NCI-H524 treated with DMSO at 0.1 percent for 48 hours (cell line): Measurements from ENCODE around the gene IDI2.
"Not testable (repeated sequence)": the region's sequence is repeated elsewhere in the genome, so short reads cannot be mapped to it uniquely, and the experiment has no call there.

Experiments
- DNase-seq: peaks from one replicate; lab custom pipeline; 2025; lab: John Stamatoyannopoulos, UW

The IDI2 gene

DNA sequence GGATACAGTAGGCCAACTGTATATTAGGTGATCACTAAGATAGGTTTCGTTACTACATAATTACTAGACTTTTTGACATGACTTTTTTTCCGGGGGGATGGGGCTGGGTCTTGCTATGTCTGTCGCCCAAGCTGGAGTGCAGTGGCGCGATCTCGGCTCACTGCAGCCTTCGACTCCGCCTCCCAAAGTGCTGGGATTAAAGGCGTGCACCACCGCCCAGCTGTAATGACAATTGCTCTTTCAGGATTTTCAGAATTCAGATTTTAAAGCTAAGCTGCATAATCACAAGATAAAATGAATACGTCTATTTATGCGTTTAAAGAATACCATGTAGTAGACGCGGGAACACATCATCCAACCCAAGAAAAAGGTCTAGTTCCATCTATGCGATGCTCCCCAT is 22.3 kb upstream of the IDI2 start:
- no peak for DNase-seq

DNA sequence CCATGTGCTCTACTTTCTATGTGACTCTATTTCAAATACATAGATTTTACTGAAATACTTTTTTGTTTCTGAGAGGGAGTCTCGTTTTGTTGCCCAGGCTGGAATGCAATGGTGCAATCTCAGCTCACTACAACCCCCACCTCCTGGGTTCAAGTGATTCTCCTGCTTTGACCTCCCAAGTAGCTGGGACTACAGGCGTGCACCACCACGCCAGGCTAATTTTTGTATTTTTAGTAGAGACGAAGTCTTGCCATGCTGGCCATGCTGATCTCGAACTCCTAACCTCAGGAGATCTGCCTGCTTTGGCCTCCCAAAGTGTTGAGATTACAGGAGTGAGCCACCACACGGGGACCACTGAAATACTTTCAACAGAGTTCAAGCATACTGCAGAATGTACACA is 19.8 kb upstream of the IDI2 start:
- DNase-seq: no peak

DNA sequence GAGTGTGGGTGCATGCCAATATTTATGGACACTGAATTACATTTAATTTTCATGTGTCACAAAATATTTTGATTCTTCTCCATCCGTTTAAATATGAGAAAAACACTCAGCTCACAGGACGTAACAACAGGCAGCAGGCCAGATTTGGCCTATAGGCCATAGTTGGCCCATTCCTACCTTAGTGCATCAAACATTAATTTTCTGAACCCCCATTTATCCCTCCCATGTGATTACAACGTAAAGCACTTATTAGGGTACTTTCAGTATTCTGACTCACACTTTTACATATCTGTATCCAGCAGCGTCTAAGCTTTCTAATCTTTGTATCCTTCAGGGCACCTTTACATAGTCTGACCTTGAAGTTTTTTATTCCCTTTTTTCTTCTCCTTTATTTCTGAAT is 19.3 kb upstream of the IDI2 start:
- DNase-seq: no peak

DNA sequence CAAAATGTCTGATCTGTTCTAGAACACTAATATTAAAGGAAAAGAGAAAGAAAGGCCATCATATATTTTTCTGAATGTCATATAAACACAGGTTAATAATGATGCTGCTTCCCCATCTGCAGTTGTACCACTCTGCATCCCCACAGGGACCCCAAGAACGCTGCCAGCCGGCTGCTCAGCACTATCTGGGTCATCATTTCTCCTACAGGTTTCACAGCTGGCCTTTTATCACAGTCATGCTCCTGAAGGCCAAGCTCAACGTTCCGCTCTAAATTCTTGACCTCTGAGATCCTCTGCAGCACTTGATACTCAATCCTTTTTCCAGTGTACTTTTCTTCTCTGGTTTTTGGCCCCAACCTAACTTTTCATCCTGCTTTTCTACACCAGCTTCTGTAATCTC is 18.5 kb upstream of the IDI2 start:
- no peak for DNase-seq

DNA sequence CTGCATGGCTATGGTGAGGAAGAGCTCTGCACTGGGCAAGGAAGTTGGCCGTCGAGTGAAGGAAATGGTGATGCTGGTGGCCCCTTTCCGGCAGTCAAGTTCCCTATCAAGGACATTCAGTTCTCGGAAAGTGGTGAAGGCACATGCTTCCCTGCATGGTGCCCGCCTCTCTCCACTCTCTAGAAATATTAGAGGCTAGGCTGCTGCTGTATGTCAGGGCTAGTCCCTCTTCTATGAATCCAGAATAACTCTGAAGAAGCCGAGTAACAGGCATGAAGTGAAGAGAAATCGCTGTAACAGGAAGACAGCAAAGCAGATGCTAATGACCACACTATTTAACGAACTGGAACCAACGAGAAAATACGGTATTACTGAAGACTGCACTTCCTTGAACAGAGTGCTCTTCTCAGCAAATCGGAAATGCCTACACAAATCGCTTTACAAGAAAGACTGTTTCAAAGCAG is 17.9 kb upstream of the IDI2 start:
- no peak for DNase-seq

DNA sequence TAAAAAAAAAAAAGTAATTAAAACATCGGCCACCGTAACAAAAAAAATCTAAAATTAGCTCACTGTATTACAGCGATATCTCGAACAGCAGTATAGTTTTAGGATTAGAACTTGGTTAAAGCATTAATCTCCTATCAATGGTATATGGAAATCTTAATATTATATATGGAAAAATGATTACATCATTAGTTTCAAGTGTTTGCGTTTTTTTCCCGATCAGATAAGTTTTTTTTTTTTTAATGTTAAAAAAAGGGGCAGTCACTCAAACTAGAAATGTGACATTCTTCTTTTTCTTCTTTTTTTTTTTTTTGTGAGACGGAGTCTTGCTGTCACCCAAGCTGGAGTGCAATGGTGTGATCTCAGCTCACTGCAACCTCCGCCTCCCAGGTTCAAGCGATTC is 15.9 kb upstream of the IDI2 start:
- DNase-seq: no peak

DNA sequence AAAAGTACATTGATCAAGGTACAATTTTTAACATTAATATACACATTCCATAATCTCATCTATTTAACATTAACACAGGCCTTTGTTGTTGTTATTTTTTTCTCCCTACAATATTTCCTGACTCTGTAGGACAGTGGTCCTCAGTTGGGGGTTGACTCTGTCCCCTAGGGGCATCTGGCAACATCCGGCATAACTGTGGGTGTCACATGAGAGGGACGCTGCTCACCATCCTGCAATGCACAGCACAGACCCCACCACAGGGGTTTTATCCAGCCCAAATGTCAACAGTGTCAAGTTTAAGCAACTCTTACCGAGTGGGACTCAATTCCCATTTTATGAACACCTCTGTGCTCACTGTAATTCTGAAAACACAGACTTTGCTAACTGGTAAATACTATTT is 14.5 kb upstream of the IDI2 start:
- no peak for DNase-seq

DNA sequence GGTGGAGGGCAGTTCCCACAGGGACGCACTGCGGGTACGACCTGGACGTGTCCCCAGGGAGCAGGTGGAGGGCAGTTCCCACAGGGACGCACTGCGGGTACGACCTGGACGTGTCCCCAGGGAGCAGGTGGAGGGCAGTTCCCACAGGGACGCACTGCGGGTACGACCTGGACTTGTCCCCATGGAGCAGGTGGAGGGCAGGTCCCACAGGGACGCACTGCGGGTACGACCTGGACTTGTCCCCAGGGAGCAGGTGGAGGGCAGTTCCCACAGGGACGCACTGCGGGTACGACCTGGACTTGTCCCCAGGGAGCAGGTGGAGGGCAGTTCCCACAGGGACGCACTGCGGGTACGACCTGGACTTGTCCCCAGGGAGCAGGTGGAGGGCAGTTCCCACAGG is 13.1 kb upstream of the IDI2 start:
- DNase-seq: not testable (repeated sequence)

DNA sequence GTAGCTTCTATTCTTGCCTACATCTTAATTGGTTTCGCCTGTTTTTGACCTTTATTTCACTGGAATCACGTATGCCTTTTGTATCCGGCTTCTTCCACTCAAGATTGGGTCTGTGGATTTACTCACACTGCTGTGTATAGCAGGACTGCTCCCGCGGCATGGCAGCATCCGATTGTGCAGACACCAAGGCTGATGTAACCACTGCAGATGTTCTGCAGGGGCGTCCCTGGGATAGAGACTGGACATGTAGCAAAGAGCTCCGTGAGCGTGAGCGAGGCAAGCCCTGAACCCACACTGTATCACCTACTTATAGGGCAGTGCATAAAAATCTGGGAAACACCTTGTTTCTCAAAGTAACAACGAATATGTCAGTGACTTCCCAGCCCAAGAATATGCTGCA is 11.4 kb upstream of the IDI2 start:
- no peak for DNase-seq

DNA sequence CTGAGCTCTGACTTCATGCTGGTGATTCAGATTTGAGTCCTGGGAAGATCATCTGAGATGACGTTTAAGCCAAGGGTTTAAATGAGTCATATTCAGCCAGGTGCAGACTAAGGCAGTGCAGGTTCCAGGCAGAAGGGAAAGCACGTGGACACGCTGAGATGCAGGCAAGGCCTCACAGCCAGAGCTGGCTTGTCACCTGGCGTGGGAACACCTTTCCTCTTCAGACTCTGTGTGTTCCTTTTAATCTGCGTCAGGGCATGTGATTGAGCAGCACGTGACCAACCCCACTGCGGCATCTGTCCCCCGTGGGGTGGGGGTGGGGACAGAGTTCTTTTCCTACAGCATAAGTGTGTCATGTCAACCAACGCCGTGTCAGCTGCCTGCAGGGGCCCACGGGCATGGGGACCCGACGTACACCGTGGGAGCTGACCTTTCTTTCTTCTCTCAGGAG is 10.7 kb upstream of the IDI2 start:
- DNase-seq: no peak

DNA sequence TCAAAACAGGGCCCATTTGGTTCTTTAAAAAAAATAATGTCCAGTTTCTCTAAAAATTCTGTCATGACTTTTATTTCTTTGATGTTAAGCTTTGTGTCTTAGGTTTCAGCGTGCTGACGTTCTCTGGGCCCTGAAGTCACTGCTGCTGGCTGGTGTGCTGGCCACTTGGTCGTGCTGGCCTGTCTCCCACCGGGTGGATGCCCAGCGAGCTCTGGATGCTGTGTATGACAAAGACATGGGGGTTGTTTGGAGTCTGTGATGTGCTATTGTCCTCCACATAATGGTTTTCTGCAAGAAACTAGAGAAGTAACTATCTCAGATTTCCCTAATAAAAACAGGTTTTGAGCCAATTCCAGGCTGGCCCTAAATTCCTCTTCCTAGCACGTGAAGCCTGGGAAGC is 9.5 kb upstream of the IDI2 start:
- no peak for DNase-seq

DNA sequence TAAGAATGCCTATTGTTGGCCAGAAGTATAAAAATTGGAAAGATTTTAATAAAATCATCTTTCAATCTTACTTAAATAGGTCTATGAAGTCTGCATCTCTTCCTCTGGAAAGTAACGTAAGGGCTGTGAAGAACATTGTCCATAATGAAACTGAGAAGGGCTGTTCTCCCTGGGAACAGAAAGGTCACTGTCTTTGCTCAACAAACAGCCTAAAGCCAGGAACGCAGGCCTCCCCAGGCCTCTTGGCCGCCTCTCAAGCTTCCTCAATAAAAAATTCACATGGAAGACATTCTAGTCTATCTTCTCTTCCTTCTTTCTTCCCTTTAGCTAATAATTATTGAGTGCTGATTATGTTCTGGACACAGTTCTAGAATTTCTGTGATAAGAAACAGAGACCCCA is 9.1 kb upstream of the IDI2 start:
- no peak for DNase-seq

DNA sequence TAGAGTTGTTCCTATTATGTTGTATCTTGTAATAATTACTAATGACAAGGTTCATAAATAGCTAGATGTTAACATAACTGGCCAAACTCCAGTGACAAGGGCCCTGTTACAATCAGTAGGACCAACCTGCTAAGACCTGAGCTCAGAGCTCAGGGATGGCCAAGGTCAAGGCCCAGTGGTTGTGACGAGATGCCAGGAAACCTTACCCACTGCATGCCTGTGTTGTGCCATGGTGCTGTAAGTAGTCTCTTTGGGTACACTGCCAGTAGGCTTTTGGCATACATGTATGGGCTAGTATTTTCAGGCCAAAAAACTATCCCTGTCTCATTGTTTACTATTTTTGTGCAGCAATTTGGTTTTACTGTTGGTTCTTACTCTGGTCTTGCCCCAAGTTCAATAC is 7.9 kb upstream of the IDI2 start:
- no peak for DNase-seq

DNA sequence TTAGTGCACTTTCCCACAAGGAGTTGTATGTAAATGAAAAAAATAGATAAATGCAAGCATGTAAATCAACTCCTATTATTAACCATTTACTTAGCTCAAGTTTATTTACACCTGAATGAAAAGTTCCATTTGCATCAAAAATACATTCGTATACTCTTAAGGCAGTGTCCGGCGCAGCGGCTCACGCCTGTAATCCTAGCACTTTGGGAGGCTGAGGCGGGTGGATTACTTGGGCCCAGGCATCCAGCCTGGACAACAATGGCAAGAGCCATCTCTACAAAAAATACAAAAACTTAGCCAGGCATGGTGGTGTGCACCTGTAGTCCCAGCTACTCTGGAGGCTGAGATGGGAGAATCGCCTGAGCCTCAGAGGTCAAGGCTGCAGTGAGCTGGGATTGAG is 4.2 kb upstream of the IDI2 start:
- no peak for DNase-seq

DNA sequence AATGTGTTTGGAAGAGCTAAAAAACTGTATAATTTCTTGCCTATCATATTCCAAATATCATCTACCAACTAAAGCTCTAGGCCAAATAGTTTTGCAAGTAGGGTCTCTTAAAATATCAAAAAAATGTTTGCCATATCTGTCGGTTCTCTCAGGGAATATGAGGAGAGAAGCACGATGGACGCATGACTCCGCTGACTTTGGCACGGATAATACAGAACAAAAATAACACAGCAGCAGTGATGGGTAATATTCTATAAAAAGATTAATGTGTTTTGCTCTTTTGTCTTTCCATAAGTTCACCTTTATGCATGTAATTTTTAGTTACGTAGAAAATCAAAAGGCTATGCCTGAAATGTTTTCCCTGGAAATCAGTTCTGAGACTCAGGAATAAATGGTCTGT is 919 bp upstream of the IDI2 start:
- no peak for DNase-seq

DNA sequence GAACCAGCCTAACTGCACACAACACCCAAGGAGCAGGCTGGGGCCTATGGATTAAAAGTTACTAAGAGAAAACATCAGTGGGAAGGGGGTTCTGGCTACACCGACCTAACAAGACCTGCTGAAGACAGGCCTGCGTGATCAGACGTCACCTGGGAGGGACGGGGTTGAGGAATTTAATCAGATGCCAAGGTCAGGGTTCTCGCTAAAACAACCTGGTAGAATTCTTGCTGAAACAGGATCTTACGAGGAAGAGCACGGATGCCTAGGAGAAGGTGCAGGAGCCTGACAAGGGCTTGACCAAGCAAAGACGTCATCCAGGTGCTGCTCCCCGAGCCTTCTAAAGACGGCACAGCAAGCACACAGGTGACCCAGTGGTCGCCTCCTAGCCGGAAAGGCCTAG is 1.6 kb downstream of the IDI2 start:
- DNase-seq: no peak

DNA sequence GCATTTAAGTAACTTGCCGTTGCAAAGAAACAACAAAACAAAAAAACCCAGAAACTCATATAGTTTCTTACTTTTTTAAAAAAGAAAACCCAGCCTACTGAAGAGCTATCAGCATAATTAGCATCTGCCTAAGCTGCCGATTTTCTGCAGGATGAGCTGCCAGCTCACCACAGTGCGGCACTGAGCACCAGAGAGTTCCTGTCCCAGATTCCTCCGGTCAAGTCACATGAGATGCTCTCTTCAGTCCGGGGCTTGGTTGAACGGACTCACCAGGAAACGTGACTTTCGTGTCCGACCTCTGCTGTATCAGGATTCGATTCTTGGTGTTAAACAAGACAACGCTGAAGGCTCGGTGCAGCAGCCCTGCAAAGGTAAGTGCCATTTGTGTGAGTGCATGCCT is 3.2 kb downstream of the IDI2 start:
- DNase-seq: no peak

DNA sequence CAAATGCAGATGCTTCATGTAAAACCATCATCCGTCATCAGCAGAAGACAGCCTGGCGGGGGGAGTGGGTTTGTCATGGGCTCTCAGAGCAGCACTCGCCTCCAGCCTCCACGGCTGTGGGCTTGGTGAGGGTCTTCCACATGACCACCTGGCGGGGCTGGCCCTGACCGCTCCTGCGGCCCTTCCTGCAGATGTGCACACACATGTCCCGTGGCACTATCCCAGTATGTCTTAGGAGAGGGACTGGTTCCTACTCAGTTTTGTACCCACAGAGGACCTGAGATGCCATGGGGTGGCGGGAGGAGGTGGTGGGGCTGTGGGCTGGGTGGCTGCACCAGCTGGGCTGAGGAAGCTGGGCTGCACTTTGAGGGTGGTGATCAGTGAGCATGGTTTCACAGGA is 4.7 kb downstream of the IDI2 start:
- no peak for DNase-seq

DNA sequence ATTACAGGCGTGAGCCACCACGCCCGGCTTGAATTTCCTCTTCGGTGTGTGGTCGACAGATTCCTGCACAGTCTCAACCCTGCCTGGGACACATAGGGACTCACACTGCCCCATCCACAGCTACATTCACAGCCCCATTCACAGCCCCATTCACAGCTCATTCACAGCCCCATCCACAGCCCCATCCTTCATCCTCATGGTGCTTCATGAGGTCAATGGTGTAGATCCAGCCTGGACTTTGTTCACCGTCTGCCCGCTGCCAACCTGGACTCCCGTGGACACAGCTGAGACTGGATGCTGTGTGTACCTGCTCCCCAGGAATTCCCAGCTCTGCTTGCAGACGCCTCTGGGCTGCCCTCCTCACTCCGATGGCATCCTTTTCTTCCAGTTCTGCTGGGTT is 5.2 kb downstream of the IDI2 start:
- DNase-seq: no peak

DNA sequence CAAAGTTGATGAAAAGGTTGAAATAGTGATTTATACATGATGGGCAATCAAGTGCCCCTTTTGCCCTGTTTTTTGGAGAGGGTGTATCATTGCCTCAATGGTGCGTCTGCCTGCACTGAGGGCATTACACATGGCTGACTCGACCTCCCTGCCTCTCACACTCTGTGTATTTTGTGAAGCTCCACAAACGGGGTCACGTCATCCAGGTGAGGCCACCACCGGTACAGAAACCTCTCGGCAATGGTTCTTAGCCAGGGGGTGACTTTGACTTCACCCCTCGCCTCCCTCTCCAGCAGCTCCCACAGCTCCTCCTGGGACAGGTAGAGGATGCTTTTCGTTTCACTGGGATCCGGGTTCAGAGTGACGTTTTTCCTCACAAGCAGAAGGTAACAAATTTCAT is 6.3 kb downstream of the IDI2 start:
- no peak for DNase-seq

DNA sequence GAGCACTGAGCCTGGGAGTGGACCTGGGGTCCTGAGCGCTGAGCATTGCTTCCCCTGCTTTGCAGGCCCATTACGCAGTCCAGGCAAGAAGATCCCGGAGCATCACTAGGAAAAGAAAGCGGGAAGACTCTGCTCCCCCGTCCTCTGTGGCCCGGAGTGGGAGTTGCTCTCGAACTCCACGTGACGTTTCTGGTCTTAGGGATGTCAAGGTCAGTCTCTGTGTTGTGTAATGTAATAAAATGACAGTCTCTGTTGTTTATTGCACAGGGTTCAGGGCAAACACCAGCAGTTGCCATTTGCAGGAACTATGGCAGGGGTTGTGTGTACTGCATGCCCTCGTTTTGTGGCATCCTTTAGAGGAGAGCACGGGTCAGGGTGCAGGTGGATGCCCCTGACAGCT is 10.0 kb downstream of the IDI2 start:
- no peak for DNase-seq

DNA sequence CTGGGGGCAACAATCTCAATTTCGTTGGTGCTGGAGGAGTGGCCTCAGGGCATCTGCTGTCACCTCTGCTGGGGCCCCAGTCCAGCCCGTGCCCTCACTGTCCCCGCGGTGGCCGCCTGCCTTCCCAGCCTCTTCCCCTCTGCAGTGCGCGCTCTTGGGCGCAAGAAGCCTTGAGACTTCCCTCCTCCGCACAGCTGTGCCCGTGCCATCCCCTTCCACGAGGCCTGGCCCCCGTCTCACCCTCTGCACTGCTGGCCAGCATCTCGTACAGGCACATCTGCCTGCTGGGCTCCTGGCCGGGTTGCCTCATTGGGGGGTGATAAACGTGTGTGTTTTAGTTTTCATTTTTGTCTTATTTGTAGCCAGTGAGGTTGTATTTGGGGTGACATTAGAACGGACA is 14.0 kb downstream of the IDI2 start:
- no peak for DNase-seq

DNA sequence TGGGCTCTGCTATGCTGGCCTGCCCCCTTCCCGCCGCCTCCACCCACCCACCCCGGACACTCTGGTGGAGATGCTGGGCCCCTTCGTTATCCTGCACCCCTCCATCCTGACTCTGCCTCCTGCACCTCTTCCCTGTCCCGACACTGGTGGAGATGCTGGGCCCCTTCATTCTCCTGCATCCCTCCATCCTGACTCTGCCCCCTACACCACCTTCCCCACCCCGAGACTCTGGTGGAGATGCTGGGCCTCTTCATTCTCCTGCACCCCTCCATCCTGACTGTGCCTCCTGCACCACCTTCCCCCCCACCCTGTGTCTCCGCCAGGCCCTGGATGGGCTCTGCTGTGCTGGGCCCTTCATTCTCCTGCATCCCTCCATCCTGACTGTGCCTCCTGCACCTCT is 15.0 kb downstream of the IDI2 start:
- no peak for DNase-seq

DNA sequence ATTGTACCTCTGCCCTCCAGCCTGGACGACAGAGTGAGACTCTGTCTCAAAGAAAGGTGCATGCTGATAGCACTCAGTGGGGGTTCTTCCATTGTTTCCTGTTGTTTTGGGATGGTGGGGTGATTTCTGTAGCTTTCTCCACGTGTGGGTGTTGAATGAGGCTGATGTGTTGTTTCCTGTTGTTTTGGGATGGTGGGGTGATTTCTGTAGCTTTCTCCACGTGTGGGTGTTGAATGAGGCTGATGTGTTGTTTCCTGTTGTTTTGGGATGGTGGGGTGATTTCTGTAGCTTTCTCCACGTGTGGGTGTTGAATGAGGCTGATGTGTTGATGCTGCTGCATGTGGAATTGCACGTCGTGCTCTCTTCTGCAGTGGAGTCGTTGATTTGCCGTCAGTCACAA is 15.7 kb downstream of the IDI2 start:
- not testable (repeated sequence) for DNase-seq

DNA sequence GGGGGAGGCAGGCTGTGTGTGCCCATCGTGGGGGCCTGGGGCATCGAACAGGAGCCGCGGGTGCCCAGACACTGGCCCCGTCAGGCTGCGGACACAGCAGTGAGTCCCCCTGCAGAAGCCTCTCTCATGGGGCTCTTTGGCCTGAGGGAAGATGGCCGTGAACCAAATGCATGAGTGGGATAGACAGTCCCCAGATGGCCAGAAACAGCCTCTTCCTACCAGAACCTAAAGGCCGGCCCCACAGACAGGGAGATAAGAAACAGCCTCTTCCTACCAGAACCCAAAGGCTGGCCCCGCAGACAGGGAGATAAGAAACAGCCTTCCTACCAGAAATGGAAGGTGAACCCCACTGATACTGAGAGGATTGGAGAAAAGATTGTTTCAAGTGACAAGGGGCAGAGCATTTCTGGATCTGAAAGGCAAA is 16.6 kb downstream of the IDI2 start:
- DNase-seq: no peak
